Hypothalamus (tissue), 51 donors: ENCODE measurements around the gene TLK2.

Experiments
- DNase-seq, 51 donors: peaks; one replicate each; lab custom pipeline; 2025; lab: John Stamatoyannopoulos, UW

The TLK2 gene

DNA sequence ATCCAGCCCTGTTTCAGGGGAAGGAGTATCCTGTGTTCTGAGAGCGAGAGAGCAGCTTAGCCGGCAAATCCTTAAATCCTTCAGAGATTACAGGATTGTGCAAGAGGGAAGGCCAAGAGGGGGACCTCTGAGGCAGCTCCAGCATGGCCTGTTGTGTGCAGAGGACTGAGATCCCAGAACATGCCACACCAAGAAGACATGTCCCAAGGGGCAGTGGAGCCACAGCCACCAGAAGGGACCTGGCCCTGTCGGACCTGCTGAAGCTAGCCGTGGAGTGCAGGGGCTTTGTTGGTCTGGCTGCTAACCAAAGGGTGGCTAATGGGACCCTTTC, 147.2 kb downstream of the TLK2 start:
- DNase-seq = no peak

DNA sequence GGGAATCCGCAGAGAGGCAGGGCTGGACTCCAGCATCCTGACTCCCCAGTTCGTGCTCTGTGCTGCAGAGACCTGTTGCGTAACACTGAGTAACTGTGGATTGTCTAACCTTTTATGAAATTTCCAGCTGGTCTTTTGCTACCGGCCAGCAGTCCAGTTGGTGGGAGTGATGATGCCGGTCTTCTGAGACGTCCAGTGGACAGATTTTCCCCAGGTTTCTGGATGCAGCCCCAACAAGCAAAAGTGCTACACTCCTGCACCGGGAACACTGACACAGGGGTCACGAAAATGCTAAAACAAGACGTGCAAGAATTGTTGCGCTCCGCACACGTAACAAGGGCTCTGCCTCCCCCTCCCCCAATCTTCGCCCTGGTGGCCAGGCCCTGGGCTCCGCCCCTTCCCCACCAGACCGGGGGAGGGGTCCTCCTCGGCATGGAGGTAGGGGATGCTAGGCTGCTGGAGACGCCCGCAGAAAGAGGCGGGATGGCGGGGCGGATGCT, 148.1 kb downstream of the TLK2 start:
- DNase-seq = peak in 1 of 51 donors; percentile 39

DNA sequence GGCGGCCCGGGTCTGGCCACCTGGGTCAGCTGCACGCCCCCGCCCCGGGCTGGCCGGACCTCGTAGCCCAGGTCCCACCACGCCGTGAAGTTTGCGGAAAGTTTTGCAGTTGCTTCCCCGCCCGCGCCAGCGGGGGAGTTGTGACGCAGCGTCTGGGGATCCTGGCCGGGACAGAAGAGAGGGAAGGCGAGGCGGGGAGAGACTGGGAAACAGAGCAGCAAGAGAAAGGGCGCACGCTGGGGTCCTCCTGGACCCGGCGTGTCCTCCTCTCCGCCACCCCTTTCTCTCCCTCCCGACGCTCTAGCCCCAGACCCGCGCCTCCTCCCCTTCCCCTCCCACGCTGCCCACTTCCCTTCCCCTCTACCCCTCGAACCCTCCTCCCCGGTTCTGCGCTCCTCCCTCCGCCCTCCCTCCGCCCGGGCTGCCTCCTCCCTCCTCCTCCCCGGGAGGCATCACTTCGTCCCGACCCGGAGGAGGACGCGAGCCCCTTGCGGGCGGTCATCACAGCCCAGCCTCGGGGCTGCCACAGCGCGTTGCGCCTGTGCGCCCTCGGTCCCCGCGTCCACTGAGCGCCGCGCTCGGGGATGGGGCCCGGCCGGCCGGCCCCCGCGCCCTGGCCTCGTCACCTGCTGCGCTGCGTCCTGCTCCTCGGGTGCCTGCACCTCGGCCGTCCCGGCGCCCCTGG, 148.7 kb downstream of the TLK2 start, which contains the start of gene MRC2:
MRC2 (plus strand) TSS at position 452 of the 685 bp plus-strand sequence; CDS start at position 585, 133 bp downstream.
- DNase-seq = peak in 18 of 51 donors; percentile 14 to 61 (median 36)

DNA sequence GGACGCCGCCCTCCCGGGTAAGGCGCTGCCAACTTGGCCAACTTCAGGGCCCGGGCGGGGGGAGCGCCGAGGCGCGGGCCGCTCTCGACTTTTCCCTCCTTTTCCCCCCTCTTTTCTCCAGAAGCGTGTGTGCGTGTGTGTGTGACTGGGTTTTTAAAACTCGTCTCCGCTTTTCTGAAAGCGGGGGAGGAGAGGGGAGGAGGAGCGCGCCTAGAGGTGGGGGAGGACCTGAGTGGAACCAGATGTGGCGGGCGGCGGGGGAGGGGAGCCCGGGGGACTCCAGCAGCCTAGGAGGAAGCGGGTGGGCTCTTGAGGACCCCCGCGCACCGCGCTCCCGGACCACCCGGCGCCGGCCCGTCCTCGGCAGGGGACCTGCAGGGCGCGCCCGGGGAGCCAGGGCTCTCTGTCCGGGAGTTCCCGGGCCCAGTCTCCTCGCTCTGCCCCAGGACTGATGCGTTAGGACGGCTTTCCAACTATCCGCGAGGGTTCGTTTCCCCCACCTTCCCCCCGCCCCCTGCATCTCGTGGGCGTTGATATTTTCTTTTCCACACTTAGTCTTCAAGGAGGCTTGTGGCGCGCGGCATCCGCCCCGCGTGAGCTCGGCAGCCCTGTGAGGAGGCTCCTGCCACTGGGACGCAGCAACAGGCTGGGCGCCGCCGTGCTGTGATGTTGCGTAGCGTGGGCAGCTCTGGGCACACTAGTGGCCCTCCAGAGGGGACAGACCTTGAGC, 149.4 kb downstream of the TLK2 start:
- DNase-seq = peak in 10 of 51 donors; percentile 14 to 43 (median 32)

DNA sequence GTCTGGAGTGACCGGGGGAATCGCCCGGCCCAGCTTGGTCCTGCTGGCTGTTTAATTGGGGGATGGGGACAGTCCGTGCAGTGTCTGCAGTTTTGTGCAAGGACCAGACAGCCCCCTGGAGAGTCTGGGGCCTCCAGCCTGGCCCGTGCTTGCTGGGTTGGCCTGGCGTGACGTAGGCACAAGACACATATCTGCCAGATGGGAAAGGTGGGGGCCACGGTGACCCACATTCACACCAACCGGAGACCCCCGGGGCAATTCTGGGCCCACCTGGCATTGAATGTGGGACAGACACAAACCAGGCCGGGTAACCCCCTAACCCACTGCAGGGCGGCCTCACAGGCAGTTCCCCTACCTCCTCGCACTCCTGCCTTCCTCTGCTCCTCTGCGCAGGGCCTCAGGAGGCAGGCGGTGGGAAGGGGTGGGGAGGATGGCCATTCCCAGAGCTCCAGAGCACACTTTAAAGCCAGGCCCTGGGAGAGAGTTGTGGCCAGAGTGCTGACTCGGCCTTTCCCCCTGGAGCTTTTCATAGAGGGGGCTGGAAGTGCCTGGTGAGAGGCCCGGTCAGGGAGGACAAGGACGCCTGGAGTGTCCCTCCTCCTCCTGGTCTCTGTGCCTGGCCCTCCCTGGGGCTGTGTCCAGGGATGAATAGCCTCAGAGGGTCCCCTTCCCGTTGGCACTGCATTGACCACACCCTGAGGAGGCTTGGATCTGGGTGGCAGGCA, 150.4 kb downstream of the TLK2 start:
- DNase-seq = no peak

DNA sequence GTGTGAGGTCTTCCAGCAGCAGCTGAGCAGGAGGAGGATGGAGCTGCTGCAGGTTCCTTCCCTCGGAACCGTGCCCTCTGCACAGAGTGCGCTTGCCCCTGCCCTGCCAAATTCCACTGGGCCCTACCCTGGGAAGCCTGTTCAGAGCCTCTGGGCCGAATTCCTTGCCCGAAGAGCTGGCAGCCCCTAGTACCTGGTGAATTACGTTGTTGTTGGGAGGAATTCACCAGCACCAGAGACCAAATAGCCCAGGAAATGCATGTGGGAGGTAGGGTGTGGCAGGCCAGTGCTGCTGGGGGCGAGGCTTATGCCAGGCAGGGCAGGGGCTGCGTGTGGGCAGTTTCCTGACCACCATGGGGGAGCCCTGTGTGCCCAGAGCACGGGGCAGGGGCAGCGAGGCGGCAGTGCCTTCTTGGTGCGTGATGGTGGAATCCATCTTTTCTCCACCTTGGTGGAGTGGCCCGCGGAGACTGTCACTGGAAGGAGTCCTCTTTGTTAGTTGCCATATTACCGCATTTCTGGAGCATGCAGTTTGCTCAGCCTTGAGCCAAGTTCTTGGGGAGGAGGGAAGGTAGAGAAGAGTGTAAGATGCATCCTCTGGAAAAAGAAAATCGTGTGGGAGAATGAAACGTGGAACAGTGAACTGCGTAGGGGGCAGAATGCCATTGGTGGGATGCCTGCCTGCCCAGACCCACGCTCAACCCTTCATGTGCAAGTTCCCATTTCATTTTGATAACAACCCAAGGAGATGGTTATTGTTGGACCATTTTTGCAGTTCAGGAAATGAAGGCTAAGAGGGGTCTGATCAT, 151.1 kb downstream of the TLK2 start:
- no peak for DNase-seq

DNA sequence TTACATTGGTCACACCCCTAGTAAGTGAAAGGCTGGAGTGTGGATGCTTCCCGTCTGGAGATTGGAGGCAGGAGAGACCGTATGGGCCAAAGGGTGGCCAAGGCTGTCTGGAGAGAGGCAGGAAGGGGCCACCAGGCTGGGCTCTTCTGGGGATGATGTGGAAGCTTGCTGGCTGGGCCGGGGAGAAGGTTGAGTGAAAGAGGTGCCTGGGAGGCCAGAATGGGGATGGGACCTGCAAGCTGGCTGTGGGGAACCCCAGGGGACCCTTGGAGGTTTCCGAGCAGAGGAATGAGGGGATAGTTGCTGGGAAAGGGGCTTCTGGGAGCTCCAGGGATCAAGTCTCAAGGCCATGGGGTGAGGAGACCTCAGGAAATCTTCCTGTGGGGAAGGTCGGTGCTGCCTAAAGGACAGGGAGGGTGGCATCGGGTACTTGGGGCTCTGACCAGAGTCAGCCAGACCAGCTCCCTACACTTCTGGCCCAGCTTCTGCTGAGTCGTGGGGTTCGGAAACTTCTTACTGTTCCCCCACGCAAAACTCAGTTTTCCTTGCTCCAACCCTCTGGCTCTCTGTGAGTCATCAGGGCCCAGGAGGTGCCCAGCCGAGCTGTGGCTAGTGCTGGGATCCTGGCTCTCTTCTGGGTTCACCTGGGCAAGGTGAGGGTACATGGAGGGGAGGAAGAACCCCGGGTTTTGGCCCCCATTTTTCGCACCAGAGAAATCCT, 151.9 kb downstream of the TLK2 start:
- DNase-seq = no peak

DNA sequence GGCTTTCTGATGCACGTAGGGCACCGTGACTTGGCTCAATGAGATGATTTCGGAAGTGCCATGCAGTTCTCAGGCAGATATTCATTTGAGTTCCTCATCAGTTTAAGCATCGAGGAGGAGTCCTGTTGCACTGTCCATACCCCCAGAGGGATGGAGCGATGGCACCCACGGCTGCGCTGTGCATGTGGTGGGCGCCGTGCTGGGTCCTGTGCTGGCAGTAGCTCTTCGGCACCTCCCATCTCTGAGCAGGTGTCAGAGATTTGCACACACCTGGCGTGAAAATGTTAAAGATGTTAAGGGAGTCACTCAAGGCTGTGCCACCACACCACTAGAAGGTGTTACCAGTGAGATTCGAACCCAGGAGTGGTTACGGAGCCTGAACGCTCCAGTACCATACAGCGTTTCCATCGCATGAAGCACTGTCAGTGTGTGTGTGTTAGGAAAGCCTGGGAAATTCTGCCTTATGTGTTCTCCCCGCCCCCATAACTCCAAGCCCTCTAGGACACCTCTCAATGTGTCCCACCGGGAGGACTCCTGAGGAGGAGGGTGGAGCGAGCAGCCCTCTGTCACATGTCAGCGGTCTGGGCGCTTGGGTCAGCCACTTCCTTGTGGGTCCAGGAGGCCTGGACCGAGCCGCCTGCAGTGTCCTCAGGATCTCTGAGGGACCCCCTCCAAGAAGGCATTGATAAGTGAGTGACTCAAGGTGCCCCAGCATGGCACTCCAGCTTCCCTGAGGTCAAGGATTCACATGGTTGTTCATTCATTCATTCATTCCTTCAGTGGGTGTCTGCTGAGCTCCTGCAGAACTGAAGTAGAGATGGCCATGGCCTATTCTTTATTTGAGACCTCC, 152.7 kb downstream of the TLK2 start:
- DNase-seq = no peak

DNA sequence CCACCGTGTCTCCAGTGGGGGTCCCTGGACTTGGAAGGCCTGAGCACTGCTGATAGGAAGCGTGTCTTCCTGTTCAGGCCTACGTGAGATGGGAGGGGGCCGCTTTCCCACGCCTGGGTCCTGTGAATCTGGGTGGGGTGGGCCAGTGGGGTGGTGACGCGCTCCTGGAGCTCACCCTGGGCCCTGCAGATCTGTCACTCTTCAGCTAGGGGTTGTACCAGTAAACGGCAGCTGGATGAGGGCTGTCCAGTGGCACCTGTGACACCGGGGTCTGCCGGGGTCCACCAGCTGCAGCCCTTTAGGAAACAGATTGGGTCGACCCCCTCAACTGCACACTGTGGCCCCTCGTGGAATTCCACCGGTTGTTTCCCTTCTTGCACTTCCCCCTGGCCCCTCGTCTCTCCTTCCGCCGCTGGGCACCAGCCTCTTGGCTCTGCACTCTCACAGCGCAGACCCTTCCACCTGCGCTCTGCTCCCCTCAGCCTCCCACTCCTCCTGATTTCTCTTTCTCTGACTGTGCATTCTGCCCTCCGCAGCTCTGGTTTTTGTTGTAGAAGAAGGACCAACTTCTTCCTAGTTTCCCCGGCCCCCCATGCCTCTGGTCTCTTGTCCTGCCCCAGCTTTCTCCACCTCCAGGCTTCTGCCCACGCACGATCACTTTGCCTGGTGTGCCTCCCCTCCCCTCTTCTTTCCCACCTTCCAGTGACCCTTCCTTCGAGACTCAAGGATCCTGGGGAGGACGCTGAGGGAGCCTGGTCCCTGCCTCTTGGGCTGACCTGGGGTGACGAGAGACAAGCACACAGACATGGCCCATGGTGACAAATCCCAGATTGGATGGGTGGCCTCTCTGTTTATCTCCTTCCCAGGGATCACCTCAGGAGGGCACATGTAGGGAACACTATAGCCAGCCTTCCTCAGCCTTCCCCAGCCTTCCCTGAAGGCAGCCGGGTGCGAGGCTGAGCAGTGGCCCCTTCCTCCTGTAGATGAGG, 153.6 kb downstream of the TLK2 start:
- DNase-seq = no peak

DNA sequence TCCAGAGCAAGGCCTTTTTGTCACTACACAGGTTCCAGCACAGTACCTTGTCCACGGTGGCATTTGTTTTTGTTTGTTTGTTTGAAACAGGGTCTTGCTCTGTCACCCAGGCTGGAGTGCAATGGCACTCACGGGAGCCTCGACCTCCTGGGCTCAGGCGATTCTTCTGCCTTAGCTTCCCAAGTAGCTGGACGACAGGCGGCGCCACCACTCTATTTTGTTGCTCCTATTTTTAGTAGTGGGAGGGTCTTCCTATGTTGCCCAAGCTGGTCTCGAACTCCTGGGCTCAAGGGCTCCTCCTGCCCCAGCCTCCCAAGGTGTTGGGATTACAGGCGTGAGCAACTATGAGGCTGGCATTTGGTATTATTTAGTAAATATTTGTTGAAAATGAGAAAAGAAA, 159.2 kb downstream of the TLK2 start:
- DNase-seq = no peak

DNA sequence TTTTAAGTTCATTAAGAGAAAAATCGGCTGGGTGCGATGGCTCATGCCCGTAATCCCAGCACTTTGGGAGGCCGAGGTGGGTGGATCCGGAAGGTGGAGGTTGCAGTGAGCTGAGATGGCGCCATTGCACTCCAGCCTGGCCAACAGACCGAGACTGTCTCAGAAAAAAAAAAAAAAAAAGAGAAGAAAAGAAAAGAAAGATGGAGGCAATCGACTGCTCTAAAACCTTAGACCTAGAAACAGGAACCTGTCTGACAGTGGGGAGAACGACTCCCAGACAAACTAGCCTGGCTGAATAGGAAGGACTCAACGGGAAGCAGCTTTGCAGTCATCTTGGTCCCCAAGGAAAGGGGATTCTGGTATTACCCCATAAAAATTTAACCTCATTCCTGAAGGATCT, 162.5 kb downstream of the TLK2 start:
- DNase-seq = no peak

DNA sequence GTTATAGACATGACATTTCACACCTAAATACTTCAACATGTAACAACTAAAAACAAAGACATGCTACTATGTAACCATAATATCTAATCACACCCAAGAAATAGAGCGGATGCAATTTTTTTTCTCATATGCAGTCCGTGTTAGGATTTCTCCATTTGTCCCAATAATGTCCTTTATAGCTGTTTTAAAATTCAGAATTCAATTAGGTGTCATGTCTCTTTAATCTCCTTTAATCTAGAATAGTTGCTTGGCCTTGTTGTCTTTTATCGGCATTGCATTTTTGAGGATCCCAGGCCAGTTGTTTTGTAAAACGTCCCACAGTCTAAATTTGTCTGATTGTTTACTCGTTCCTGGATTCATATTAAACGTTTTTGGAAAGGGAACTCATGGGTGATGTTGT, 163.3 kb downstream of the TLK2 start:
- DNase-seq = no peak

DNA sequence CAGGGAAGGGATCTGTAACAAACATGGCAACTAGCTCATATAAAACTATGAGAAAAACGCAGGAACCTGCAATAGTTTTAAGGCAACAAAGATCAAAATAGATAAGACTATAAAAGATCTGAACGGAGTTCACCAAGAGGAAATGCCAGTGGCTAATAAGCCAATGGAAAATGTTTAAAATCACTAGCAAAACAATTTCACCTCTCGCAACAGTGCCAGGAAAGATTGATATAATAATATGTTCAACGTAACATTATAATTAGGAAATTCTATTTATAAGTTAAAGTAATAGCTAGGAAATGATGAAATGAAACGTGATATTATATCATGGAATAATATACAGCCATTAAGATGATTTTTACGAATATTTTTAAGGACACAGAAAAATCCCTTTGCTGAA, 164.9 kb downstream of the TLK2 start:
- DNase-seq = no peak

DNA sequence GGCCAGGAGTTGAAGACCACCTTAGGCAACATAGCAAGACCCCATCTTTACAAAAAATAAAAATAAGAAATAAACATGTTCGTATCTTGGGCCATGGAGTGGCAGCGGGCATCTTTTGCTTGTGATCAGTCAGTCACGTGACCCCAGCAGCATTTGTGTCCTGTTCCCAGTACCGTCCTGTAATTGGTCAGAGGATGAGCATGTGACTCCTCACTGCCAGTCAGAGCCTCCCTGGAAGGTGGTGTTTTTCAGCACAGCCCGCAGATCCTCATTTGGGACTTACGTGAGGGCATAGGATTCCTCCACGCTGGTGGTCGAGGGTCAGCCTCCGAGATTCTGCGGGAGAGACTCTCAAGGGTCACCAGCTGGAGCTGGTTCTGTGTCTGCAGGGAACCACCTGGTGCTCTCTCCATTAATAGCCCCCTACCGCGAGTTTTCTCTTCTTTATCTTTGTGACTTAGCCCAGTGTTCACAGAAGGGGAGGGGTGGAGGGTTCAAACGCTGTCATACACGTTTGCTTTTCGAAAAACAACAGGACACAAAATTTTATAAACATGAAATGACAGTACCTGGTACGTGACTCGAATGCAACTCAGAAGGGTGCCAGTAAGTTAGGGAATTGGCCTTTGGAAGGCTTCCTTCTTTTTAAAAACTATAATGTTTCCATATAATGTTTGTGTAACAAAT, 166.0 kb downstream of the TLK2 start:
- DNase-seq = peak in 24 of 51 donors; percentile 14 to 70 (median 40)

DNA sequence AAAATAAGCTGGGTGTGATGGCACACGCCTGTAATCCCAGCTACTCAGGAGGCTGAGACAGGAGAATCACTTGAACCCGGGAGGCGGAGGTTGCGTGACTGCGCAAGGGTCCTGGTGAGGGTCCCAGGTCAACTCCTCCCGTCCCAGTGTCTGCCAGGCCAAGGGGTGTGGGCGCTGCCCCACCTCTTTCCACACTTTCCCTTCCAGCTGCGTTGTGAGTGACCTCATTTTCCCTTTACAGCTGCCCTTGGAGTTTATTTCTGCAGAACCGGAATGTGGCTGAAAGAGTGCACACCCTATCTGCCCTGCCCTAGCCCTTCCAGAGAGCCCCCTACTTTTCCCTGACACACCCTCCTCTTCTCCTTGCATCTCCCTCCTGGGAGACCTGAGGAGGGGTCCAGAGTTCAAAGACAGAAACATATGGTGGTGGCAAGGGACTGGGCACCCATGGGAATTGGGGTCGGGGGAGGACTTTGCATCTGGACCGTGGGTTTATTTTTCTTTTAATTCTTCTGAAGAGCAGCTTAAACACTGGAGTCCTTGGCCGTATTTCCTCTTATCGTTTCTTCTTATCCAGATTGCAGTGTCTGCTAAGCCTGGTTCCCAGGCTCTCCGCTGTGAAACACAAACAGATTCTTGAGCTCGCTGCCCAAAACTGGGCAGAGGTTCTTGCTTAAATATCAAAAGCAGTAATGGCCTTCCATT, 169.8 kb downstream of the TLK2 start:
- no peak for DNase-seq

DNA sequence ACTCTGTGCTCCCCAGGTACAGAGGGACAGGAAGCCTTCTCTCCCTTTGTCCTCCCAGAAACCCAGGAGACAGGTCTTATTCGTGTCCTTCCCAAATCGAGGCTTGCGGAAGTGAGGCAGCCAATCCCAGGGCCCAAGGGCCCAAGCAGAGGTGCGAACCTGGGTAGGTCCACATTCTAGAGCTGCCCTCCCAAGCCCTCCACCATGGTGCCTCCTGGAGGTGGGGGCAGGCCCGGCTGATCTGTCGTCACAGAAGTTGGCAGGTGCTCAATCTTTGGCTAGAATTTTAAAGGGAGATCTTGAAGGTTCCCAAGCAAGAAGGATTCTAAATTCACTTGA, 170.3 kb downstream of the TLK2 start:
- no peak for DNase-seq

DNA sequence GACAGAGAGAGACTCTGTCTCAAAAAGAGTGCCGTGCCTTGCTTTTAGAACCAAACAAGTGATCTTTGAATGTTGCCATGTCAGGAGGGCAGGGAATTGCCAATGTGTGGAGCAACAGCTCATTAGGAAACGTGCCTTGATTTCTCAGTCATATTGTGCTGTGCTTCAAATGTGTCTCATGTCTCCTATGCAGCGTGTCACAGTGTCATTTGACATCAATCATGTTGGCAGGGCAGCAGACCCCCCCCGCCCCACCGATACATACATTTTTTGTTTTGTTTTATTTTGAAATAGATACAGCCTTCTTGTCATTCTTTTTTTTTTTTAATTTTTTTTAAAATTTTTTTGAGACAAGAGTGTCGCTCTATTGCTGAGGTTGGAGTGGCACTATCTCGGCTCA, 170.9 kb downstream of the TLK2 start:
- no peak for DNase-seq
